ENCODE data around the gene NUMB.
"Not testable (repeated sequence)": the region's sequence is repeated elsewhere in the genome, so short reads cannot be mapped to it uniquely, and the experiment has no call there.

Gene NUMB

GRCh38 chr14:73406248-73406647 is 52.1 kb downstream of the NUMB start:
- not testable (repeated sequence) for DNase-seq

GRCh38 chr14:73403181-73403752 is 55.1 kb downstream of the NUMB start:
- no peak for DNase-seq

GRCh38 chr14:73402579-73402978 is 55.8 kb downstream of the NUMB start:
- no peak for DNase-seq

GRCh38 chr14:73397810-73398209 is 60.5 kb downstream of the NUMB start:
- no peak for DNase-seq

GRCh38 chr14:73394317-73394716 is 64.0 kb downstream of the NUMB start:
- no peak for DNase-seq

- no peak for DNase-seq
These were observed 65.0 kb downstream of the NUMB start for GRCh38 chr14:73393375-73393774.

- DNase-seq, result no peak
These were observed 65.8 kb downstream of the NUMB start for GRCh38 chr14:73392329-73393257.

- not testable (repeated sequence) for DNase-seq
These were observed 70.5 kb downstream of the NUMB start for GRCh38 chr14:73387860-73388259.

GRCh38 chr14:73386342-73386741 is 72.0 kb downstream of the NUMB start:
- DNase-seq, result no peak

- not testable (repeated sequence) for DNase-seq
These were observed 73.3 kb downstream of the NUMB start for GRCh38 chr14:73385021-73385420.

- no peak for DNase-seq
These were observed 75.0 kb downstream of the NUMB start for GRCh38 chr14:73383356-73383755.

- no peak for DNase-seq
These were observed 76.8 kb downstream of the NUMB start for GRCh38 chr14:73381380-73382013.

GRCh38 chr14:73376585-73376984 is 81.8 kb downstream of the NUMB start:
- no peak for DNase-seq

GRCh38 chr14:73375861-73376260 is 82.5 kb downstream of the NUMB start:
- no peak for DNase-seq

- no peak for DNase-seq
These were observed 84.1 kb downstream of the NUMB start for GRCh38 chr14:73374218-73374617.

- DNase-seq, result no peak
These were observed 85.8 kb downstream of the NUMB start for GRCh38 chr14:73372529-73372928.

GRCh38 chr14:73370561-73370960 is 87.8 kb downstream of the NUMB start:
- DNase-seq, result no peak

GRCh38 chr14:73369428-73369827 is 88.9 kb downstream of the NUMB start:
- DNase-seq, result no peak

GRCh38 chr14:73368616-73369015 is 89.7 kb downstream of the NUMB start:
- DNase-seq, result no peak

GRCh38 chr14:73365727-73366126 is 92.6 kb downstream of the NUMB start:
- no peak for DNase-seq

- no peak for DNase-seq
These were observed 93.8 kb downstream of the NUMB start for GRCh38 chr14:73364559-73364958.

GRCh38 chr14:73359445-73359844 is 98.9 kb downstream of the NUMB start:
- no peak for DNase-seq

- no peak for DNase-seq
These were observed 100.2 kb downstream of the NUMB start for GRCh38 chr14:73358187-73358586.

- DNase-seq, result not testable (repeated sequence)
These were observed 109.3 kb downstream of the NUMB start for GRCh38 chr14:73349091-73349490.
